ENCODE measurements around the gene CFDP1. TPM values are rescaled to one million over a fixed set of nuclear protein-coding genes. Genes with fewer than 3 reads are reported as not detected.

Gene CFDP1
- 110 TPM for total RNA-seq

DNA sequence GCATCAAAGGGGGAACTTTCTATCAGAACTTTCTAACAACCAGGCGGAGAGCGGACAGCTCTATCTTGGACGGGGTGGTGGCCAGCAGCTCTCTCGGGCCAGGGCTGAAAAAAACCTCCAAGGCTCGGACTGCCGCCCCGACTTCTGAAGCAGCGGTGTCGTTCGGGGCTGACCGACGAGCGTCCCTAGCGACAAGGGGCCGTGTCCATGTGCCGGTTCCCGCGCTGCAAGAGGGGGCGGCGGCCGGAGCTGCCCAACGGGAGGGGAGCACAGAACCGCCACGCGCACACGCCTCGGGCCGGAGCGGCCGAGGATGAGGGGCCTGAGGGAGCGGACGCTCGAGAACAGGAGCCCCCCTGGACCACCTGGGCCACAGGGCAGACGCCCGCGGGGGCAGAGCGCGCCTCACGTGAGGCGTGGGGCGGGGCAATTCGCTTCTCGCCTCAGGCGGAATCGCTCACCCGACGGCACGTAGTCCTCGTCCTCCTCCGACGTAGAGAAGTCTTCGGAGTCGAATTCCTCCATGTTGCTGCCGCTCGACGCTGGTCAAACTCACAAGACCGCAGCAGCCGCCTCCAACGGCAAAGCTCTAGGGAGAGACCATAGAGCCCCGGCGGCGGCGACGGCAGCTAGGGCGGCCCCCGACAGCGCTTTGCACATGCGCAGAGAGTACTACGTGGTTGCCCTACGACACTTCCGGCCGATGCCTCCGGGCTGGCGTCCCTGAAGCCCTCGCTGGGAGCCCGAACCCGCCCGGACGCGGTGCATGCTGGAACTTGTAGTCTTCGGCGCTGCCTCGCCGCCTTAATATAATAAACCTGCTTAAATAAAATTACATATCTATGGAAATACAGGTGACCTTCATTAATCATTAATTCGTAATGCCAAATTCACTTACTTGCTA, at the start of gene CFDP1:
TSS of gene CFDP1 (minus strand) at position 676 of the 904 bp plus-strand sequence. CDS start at position 525, 151 bp downstream.

DNA sequence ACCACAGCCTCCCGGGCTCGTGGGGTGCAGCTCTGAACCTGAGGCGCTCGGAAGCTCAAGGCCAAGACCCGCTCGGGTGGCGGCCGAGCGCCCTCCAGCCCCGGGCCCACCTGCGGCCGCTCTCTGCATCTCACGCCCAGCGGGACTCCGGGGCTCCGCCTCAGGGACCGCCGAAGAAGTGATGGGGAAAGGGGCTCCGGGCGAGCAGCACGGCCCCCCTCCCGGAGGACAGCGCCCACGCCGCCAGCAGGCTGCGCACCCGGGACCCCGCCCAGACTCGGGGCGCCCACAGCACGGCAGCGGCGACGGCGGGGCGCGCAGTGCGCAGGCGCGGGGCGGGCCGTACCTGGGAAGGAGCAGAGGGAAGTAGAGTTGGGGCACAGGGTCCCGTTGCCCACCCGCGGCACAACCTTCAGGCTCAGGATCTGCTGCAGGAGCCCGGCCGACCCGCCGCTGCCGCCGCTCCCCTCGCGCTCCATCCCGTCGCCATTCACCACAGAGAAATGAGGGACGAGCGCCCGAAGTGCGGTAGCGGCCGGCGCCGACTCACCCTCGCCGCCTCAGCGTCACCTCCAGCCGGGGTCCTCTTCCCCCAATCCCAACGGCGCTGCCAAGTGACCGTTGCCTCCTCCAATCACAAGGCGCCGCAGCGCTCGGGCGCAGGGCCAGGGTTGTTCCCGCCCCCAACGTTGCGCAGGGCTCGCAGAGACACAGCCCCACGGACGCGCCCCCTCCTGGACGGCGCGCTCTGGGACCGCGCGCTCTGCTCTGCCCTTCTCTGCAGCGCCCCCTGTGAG, 31.0 kb upstream of the CFDP1 start, which contains the start of gene TMEM170A:
TSS of gene TMEM170A (minus strand) at position 568 of the 797 bp plus-strand sequence. CDS start at position 479, 89 bp downstream.

GRCh38 chr16:75251280-75252048, 181.8 kb downstream of the CFDP1 start, which contains the start of gene BCAR1:
BCAR1 (minus strand) TSS chr16:75251624; CDS start chr16:75251482, 142 bp downstream.

Other genes starting within 250 kb of the CFDP1 start
- gene CTRB2, start 226.3 kb downstream of the CFDP1 start, total RNA-seq = not detected
- gene CTRB1, start 214.5 kb downstream of the CFDP1 start, total RNA-seq = not detected
- 56.5 TPM for gene BCAR1, start 181.9 kb downstream of the CFDP1 start, total RNA-seq
- gene TMEM170A, start 31.2 kb upstream of the CFDP1 start, total RNA-seq = 60.4 TPM
- 2.7 TPM for gene CHST6, start 61.9 kb upstream of the CFDP1 start, total RNA-seq
- gene CHST5, start 102.6 kb upstream of the CFDP1 start, total RNA-seq = 1.6 TPM
- gene TMEM231, start 122.7 kb upstream of the CFDP1 start, total RNA-seq = 26.7 TPM
- 125 TPM for gene GABARAPL2, start 132.9 kb upstream of the CFDP1 start, total RNA-seq
- gene ADAT1, start 189.8 kb upstream of the CFDP1 start, total RNA-seq = 59.6 TPM
- gene KARS1, start 214.2 kb upstream of the CFDP1 start, total RNA-seq = 97.9 TPM
- 167 TPM for gene TERF2IP, start 214.3 kb upstream of the CFDP1 start, total RNA-seq
- gene CPHXL2, start 243.5 kb upstream of the CFDP1 start, total RNA-seq = not detected

All from camera-type eye (tissue), 1 donor.